ENCODE measurements around the gene COMMD10. TPM values are rescaled to one million over a fixed set of nuclear protein-coding genes. Genes with fewer than 3 reads are reported as not detected.

The COMMD10 gene
- total and polyA plus RNA-seq, 2 donors (not counting 1 experiment from before 2014, with no cell fraction given), result 19.8 to 48.7 TPM

GRCh38 chr5:116038817-116039216 is 46.0 kb upstream of the COMMD10 start:
- Histone ChIP-seq H3K4me1 (ENCODE audit: control insufficient read depth in 2 of 2, insufficient read depth in 2 of 2, low read length in 2 of 2) (peaks cover 32 to 33% of the 10 kb centered on the region in 2 donors), H3K36me3 (replicated peaks in 1 of 2; ENCODE audit: control extremely low read depth in 1 of 2, control insufficient read depth in 1 of 2, extremely low read depth in 1 of 2, insufficient read depth in 2 of 2, low read length in 1 of 2) (no peaks in the 10 kb centered on the region), H3K27me3 (replicated peaks in 1 of 4; ENCODE audit: control extremely low read depth in 1 of 4, control insufficient read depth in 3 of 4, insufficient read depth in 4 of 4, low read length in 3 of 4) (no peaks in the 10 kb centered on the region), H3K4me3 (ENCODE audit: control extremely low read depth in 1 of 5, extremely low read depth in 1 of 5, insufficient read depth in 1 of 5, low read depth in 2 of 5, low read length in 4 of 5) (peak overlapping the region in 1 of 5 experiments; percentile 20), H4K20me1 (ENCODE audit: control insufficient read depth, insufficient read depth, low read length, poor library complexity, severe bottlenecking) (no peaks in the 10 kb centered on the region), H3K4me2 (replicated peaks; ENCODE audit: low read depth, low read length, poor library complexity, severe bottlenecking) (peak overlapping the region; percentile 53), H3K9me3 (ENCODE audit: control extremely low read depth in 1 of 3, control insufficient read depth in 2 of 3, insufficient read depth in 1 of 3, low read length in 2 of 3) (no peaks in the 10 kb centered on the region), H3K79me2 (ENCODE audit: control insufficient read depth, insufficient read depth, low read length) (no peaks in the 10 kb centered on the region), H2AFZ (ENCODE audit: insufficient read depth, low read depth, low read length, poor library complexity, severe bottlenecking) (peak overlapping the region; percentile 59), H3K27ac (ENCODE audit: low read length in 2 of 2) (peak overlapping the region; percentile 34 to 67), H3K9ac (ENCODE audit: low read length) (peak overlapping the region; percentile 10)
- WGBS (ENCODE audit: insufficient coverage), result 12% methylated on average over 3 of the region's 3 CpGs
- peak; percentile 70 for DNase-seq
- POLR2A ChIA-PET, result no interaction called here
- peak; percentile 98 for ATAC-seq (ENCODE audit: low read depth)
- Mint-ChIP-seq H3K9me3 (ENCODE audit: insufficient read depth) (no peaks in the 10 kb centered on the region), H3K4me3 (peak overlapping the region; percentile 65), H3K27me3 (no peaks in the 10 kb centered on the region), H3K27ac (peak overlapping the region; percentile 90), H3K4me1 (peaks cover 50% of the 10 kb centered on the region)
- intact Hi-C loops (cut with micrococcal nuclease), result loop anchor here (2.0 to 5.0 kb wide), 2 partner anchors 38 to 198 kb away; partner anchors contain the start of genes AP3S1 and ATG12
- no peak for TF ChIP-seq EZH2 (IDR thresholded peaks at IDR 0.05; ENCODE audit: borderline replicate concordance, insufficient read depth, low read depth, low read length, poor library complexity, severe bottlenecking)
- TF ChIP-seq, protein P1, sequence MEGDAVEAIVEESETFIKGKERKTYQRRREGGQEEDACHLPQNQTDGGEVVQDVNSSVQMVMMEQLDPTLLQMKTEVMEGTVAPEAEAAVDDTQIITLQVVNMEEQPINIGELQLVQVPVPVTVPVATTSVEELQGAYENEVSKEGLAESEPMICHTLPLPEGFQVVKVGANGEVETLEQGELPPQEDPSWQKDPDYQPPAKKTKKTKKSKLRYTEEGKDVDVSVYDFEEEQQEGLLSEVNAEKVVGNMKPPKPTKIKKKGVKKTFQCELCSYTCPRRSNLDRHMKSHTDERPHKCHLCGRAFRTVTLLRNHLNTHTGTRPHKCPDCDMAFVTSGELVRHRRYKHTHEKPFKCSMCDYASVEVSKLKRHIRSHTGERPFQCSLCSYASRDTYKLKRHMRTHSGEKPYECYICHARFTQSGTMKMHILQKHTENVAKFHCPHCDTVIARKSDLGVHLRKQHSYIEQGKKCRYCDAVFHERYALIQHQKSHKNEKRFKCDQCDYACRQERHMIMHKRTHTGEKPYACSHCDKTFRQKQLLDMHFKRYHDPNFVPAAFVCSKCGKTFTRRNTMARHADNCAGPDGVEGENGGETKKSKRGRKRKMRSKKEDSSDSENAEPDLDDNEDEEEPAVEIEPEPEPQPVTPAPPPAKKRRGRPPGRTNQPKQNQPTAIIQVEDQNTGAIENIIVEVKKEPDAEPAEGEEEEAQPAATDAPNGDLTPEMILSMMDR (IDR thresholded peaks at IDR 0.05), result no peak
- CTCF ChIA-PET, result no interaction called here

- no peak overlapping the region for H3K4me3 Mint-ChIP-seq
- Histone ChIP-seq H3K36me3 (replicated peaks in 1 of 2; ENCODE audit: control extremely low read depth in 1 of 2, control insufficient read depth in 1 of 2, extremely low read depth in 1 of 2, insufficient read depth in 2 of 2, low read length in 1 of 2) (no peaks in the 10 kb centered on the region), H3K4me3 (ENCODE audit: control extremely low read depth in 1 of 5, extremely low read depth in 1 of 5, insufficient read depth in 1 of 5, low read depth in 2 of 5, low read length in 4 of 5) (no peak overlapping the region), H3K79me2 (ENCODE audit: control insufficient read depth, insufficient read depth, low read length) (no peaks in the 10 kb centered on the region), H3K27me3 (replicated peaks in 1 of 4; ENCODE audit: control extremely low read depth in 1 of 4, control insufficient read depth in 3 of 4, insufficient read depth in 4 of 4, low read length in 3 of 4) (no peaks in the 10 kb centered on the region), H3K4me1 (ENCODE audit: control insufficient read depth in 2 of 2, insufficient read depth in 2 of 2, low read length in 2 of 2) (peaks cover 18 to 20% of the 10 kb centered on the region in 2 donors), H3K4me2 (replicated peaks; ENCODE audit: low read depth, low read length, poor library complexity, severe bottlenecking) (no peak overlapping the region), H3K27ac (ENCODE audit: low read length in 2 of 2) (no peak overlapping the region), H3K9me3 (ENCODE audit: control extremely low read depth in 1 of 3, control insufficient read depth in 2 of 3, insufficient read depth in 1 of 3, low read length in 2 of 3) (no peaks in the 10 kb centered on the region), H3K9ac (ENCODE audit: low read length) (no peak overlapping the region), H2AFZ (ENCODE audit: insufficient read depth, low read depth, low read length, poor library complexity, severe bottlenecking) (no peak overlapping the region), H4K20me1 (ENCODE audit: control insufficient read depth, insufficient read depth, low read length, poor library complexity, severe bottlenecking) (no peaks in the 10 kb centered on the region)
- POLR2A ChIA-PET, result no interaction called here
- H3K9me3 Mint-ChIP-seq (ENCODE audit: insufficient read depth), result no peaks in the 10 kb centered on the region
- CTCF ChIA-PET, result interaction anchor here (1.1 to 1.4 kb wide), 2 partner anchors 27 to 732 kb away, joined by 3 to 4 read pairs; no protein-coding TSS in a partner anchor
- no peaks in the 10 kb centered on the region for H3K27me3 Mint-ChIP-seq
- no peak for TF ChIP-seq EZH2 (IDR thresholded peaks at IDR 0.05; ENCODE audit: borderline replicate concordance, insufficient read depth, low read depth, low read length, poor library complexity, severe bottlenecking)
- TF ChIP-seq, protein P1 (IDR thresholded peaks at IDR 0.05), result no peak
- intact Hi-C loops (cut with micrococcal nuclease), result no loop called here
- DNase-seq (no peak), ATAC-seq (ENCODE audit: low read depth) (no peak)
- no peak overlapping the region for H3K27ac Mint-ChIP-seq
- H3K4me1 Mint-ChIP-seq, result peaks cover 25% of the 10 kb centered on the region
These were observed 42.5 kb upstream of the COMMD10 start for GRCh38 chr5:116042375-116042774.
